ENCODE measurements around the gene COL27A1.

DNA sequence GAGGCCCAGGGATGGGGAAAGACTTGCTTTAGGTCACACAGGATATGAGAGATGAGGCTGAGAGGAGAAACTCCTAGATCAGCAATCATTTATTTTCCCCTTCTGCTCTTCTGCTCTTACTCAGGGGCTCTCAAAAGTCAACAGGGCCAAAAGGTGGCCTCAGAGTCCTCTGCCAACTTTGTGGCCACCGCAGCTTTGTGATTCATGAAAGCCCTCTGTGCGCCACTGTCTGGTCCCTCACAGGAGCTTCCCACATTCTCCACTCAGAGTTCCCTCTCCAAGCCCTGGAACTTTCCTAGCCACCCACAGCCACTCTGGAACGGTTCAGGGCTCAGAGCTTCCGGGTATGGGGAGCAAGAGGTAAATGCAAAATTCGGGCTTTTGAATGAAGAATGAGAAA lies 82.4 kb downstream of the COL27A1 start:
- TF ChIP-seq, protein P1, sequence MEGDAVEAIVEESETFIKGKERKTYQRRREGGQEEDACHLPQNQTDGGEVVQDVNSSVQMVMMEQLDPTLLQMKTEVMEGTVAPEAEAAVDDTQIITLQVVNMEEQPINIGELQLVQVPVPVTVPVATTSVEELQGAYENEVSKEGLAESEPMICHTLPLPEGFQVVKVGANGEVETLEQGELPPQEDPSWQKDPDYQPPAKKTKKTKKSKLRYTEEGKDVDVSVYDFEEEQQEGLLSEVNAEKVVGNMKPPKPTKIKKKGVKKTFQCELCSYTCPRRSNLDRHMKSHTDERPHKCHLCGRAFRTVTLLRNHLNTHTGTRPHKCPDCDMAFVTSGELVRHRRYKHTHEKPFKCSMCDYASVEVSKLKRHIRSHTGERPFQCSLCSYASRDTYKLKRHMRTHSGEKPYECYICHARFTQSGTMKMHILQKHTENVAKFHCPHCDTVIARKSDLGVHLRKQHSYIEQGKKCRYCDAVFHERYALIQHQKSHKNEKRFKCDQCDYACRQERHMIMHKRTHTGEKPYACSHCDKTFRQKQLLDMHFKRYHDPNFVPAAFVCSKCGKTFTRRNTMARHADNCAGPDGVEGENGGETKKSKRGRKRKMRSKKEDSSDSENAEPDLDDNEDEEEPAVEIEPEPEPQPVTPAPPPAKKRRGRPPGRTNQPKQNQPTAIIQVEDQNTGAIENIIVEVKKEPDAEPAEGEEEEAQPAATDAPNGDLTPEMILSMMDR (conservative IDR thresholded peaks at IDR 0.05) = no peak
- TF ChIP-seq ZFX (IDR thresholded peaks at IDR 0.05) = no peak

Data from C4-2B (cell line).